Stimulated activated CD8-positive, alpha-beta memory T cell treated with anti-CD3 and anti-CD28 coated beads, Interleukin-12 subunit alpha, Interleukin-12 subunit beta, amount 100 ng/mL, for 1 hour (primary cell): Measurements from ENCODE around the gene FOSB.
"Not testable (repeated sequence)": the region's sequence is repeated elsewhere in the genome, so short reads cannot be mapped to it uniquely, and the experiment has no call there.

Experiments used
- DNase-seq: peaks from one replicate; pipeline ENCODE4 v3.0.0-alpha.2; 2020; ENCODE audit warnings: low read depth

The FOSB gene

DNA sequence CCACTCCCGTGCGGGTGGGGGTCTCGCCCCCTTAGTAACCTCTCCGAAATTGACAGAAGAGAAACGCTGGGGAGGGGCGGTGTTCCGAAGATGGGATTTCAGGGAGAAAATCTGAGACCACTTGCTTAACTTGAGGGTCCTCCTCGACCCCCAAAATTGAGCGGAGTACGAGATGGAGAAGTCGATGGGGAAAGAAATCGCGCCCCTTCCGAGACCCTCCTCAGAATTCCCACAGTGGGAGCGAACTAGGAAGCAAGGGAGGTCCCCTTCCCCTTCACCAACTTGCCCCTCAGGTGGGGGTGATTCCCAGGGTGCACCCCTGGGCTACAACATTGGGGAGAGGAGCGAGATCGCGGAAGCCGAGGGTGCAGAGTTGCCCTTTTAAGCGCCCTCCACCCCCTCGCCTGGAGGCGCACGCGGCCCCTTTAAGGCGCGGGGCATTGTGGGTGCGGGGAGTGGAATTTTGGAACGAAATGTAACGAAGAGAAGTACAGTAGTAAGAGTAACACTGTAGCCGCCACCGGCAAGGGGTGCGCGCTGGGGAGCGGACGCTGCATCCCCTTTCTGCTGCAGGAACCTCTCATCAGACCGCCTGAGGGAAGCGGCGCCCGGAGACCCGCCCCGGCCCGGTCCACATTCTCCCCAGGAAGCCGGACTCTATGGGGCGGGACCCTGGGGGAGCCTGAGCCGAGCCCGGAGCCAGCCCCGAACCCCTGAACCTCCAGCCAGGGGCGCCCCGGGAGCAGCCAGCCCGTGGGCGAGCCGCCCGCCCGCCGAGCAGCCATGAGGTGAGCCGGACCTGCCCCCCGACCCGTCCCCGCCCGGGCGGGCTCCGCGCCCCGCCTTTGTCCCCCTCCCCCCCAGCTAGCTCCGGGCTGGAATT is 39.4 kb downstream of the FOSB start, which contains the start of gene VASP:
Gene VASP, plus strand, starts transcription at position 491 of the 883 bp plus-strand sequence. Its CDS starts 293 bp downstream, at position 784.
- peak; percentile 84 for DNase-seq

DNA sequence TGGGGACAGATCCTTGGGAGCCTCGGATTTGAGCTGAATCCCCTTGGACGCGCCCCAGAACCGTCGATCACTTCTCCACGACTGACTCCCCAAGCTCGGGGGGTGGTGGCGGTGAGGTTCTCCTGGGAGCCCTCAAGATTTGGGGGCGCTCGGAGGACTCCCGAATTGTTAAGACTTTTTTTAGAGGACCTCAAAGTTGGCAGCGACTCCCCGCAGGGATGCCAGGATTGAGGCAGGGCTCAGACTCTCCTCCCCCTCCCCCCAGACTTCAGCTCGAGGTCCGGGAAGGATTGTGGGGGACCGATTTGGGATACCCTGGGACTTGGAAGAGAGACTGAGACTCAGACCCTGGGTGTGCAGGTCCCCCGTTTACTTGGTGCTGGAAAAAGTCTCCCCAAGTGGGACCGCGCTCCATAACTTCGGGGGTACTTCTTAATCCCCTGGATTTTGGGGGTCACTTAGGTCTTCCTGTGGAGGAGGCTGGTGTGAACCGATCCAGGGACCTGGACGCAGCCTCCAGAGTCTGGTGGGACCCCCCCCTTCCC is 40.1 kb downstream of the FOSB start:
- DNase-seq = no peak

DNA sequence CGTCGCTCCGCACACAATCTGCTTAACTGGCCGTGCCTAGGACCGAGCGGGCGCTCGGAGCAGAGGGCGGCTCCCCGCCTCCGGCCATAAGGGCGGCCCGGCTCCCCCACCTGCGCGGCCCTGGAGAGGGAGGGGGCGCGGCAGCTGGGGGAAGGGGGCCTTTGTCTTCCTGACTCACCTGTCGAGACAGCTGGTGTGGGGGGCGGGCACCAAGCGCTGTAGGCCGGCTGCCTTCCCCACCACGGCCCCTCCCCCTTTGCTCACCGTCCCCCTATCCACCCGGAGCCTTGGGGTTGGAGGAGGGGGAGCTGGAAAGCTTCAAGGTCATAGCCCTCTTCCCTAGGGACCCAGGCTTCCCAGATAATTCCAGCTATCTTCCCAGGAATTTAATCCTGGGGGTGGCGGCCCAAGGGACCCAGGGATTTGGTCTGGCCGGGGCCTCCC is 40.6 kb downstream of the FOSB start:
- no peak for DNase-seq

GRCh38 chr19:45508861-45509691 is 41.3 kb downstream of the FOSB start:
- DNase-seq = no peak

DNA sequence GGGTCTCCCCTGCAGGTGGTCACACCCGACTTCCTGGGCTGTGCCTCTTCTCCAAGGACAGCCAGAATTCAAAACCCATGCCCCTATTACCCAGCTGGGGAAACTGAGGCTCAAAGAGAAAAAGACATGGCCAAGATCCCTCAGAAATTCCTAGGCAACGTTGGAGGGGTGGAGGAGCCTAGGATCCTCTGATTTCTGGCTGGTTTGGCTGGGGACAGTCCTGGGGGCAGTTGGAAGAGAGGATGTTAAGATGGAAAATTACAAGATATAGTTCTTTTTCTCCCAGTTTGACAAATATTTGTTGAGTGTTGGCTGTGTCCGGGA is 41.9 kb downstream of the FOSB start:
- no peak for DNase-seq

- not testable (repeated sequence) for DNase-seq
Measured at GRCh38 chr19:45510352-45510751, 42.6 kb downstream of the FOSB start.

DNA sequence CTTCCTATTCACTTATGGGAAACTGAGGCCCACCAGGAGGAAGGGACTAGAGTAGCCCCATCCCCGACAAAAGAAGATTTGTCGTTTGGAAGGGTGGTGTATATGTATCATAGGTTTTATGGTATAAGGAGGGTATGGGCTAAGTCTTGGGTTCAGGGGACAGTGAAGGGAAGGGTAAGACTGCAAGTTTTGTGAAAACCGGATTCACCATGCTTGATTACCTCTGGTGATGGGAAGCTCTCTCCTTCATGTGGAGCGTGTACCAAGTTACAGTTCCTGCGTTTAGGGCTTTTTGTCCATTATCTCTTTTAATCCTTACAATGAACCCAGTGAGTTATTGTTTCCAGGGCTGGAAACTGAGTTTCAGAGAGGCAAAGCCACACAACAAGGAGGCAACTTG is 43.3 kb downstream of the FOSB start:
- DNase-seq = no peak

- DNase-seq = no peak
Measured at GRCh38 chr19:45512881-45513483, 45.2 kb downstream of the FOSB start.

- DNase-seq = no peak
Measured at GRCh38 chr19:45514376-45515051, 46.7 kb downstream of the FOSB start.

DNA sequence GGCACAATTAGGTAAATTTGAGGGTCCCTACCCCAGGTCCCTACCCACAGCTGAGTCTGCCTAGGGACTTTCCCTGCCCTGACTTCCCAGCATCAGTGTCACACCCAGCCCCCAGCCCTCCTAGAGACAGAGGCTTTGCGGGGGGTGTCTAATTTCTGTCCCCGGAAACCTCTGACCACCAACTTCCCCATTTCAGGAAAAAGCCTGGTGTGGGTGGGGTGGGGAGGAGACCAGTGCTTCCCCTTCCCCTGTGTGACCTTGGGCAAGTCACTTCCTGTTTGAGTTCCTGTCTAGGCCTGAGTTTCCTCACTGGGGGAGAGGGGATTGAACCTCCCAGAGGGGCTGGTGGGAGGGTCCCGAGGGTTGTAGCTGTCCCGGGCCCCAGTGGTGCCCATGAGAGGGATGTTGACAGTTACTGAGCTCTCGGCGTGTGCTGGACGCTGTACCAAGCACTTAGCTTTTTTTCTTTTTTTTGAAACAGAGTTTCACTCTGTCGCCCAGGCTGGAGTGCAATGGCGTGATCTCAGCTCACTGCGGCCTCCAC is 47.4 kb downstream of the FOSB start:
- no peak for DNase-seq

DNA sequence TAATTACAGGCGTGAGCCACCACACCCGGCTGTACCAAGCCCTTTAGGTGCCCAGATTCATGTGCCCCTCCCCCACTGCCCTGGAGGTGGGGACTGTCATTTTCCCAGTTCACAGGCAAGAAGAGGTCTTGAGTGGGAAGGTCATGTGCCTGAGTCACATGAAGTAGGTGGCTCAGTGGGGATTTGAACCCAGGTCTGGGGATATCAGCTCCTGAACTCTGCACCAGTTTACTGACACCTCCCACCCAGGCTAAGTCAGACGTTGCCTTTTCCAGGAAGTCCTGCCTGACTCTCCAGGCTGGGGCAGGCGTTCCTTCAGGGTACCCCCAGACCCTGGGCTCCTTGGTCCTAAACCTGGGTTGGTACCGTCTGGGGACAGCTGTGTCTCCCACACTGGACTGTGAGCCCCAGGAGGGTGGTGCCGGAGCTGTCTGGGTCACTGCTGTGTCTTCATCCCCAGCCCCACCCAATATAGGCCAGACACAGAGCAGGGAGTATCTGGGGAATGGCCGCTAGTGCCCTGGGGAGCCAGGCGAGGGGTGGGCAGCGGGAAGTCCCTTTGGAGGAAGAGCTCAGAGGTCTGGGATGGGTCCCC is 48.1 kb downstream of the FOSB start:
- DNase-seq = no peak

- DNase-seq = no peak
Measured at GRCh38 chr19:45517238-45517637, 49.4 kb downstream of the FOSB start.

DNA sequence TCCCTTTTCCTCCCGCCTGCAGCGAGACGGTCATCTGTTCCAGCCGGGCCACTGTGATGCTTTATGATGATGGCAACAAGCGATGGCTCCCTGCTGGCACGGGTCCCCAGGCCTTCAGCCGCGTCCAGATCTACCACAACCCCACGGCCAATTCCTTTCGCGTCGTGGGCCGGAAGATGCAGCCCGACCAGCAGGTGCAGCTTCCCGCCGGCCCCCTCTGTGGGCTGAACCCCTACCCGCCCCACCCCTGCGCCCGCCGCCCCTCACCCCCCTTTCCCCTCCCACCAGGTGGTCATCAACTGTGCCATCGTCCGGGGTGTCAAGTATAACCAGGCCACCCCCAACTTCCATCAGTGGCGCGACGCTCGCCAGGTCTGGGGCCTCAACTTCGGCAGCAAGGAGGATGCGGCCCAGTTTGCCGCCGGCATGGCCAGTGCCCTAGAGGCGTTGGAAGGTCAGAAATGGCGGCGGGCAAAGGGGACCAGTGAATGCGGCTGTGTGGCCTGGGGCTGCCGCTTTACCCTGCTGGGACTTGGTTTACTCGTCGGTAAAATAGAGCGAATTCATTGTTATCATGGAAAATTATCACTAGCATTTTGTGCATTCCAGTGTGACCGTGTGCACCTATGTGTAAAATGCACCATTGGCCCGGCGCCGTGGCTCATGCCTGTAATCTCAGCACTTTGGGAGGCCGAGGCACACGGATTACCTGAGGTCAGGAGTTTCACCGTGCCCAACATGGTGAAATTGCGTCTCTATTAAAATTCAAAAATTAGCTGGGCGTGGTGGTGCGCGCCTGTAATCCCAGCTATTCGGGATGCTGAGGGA is 50.1 kb downstream of the FOSB start:
- DNase-seq = no peak

DNA sequence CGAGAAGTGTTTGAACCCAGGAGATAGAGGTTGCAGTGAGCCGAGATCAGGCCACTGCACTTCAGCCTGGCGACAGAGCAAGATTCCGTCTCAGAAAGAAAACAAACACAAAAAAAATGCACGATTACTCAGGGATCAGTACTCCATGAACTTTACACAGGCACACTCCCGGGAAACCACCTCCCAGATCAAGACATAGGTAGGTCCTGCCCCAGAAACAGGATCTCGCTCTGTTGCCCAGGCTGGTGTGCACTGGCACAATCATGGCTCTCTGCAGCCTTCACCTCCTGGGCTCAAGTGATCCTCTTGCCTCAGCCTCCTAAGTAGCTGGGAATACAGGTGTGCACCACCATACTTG is 50.7 kb downstream of the FOSB start:
- DNase-seq = no peak

GRCh38 chr19:45522010-45522941 is 54.5 kb downstream of the FOSB start:
- no peak for DNase-seq

DNA sequence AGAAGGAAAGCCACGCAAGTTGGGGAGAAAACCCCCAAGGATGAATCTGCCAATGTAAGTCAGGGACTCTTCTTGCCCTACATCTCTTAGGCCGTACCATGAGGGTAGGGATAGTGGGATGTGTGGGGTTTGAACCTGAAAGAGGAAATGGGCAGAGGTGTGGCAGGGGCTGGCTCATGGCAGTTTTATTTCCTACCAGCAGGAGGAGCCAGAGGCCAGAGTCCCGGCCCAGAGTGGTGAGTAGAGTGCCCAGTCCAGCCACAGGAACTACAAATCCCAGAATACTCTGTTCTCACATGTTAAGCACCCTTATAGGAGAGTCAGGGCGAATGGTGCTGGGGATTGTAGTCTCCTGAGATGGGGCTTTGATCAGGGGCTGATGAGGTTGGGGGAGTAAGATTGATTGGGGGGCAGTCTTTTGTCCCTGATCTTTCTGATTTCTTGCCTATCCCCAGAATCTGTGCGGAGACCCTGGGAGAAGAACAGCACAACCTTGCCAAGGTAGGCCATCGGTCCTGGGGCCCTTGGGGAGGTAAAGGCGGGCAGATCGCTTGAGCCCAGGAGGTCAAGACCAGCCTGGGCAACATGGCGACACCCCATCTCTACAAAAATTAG is 56.0 kb downstream of the FOSB start:
- DNase-seq = peak; percentile 42

GRCh38 chr19:45524575-45525129 is 56.9 kb downstream of the FOSB start:
- DNase-seq = no peak
